Transverse colon (tissue), 4 donors: ENCODE measurements around the gene ZC3H8.

ENCODE experiments used
- EP300 ChIP-seq: sonication (generic); formaldehyde crosslinking; IDR thresholded peaks from one replicate; pipeline ENCODE4 v1.6.1; 2017; ENCODE audit warnings: antibody characterized with exemption, low read depth
- POLR2A ChIP-seq: fragments of 450-650 bp; IDR thresholded peaks from one replicate; pipeline ENCODE4 v1.6.1; 2016; ENCODE audit warnings: antibody characterized with exemption, mild to moderate bottlenecking, moderate library complexity
- POLR2AphosphoS5 ChIP-seq, 3 donors: sonication (generic); formaldehyde crosslinking; IDR thresholded peaks; one replicate each; pipeline ENCODE4 v1.6.1; 2016; ENCODE audit warnings: antibody characterized with exemption in 3 of 3
- TF ChIP-seq, protein P1 (sequence below), 5 experiments: fragments of 200-600 bp in 3 of 5; fragments of 450-650 bp in 2 of 5; sonication (generic) in 3 of 5; IDR thresholded peaks; 1 replicate in 2 of 5; 2 replicates in 3 of 5; pipeline ENCODE4 v1.5.1; 2016 to 2017; ENCODE audit warnings: antibody characterized with exemption in 5 of 5, inconsistent platforms in 3 of 5, mild to moderate bottlenecking in 2 of 5, moderate library complexity in 1 of 5

DNA sequence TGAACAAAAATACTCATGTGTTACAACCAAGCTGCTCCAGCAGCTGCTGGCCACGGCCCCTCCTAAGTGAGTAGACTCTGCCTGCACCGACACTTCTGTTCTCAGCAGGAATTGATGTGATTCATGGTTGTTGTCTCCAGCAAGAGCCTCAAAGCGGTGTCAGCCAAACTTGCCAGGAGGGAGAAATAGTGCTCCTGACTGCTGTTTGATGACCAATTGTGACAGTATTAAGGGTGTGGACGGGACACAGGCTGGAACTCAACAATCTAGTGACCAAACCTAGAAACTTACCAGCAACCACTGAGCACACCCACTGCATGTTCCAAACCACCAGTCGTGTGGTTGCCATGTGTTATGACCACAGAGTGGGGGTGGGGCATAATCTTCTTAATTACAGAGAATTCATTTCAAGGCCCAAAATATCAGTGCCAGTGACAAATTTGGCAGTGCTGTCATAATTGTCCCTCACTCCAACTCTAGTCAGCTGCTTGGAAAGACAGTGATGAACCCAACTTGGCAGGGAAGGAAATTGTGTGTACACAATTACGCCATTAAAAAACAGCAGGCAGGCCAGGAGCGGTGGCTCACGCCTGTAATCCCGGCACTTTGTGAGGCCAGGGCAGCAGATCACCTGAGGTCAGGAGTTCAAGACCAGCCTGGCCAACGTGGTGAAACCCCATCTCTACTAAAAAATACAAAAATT, 86.3 kb downstream of the ZC3H8 start:
- TF ChIP-seq POLR2AphosphoS5 (IDR thresholded peaks at IDR 0.05) = no peak
- no peak for TF ChIP-seq POLR2A
- TF ChIP-seq, protein P1, sequence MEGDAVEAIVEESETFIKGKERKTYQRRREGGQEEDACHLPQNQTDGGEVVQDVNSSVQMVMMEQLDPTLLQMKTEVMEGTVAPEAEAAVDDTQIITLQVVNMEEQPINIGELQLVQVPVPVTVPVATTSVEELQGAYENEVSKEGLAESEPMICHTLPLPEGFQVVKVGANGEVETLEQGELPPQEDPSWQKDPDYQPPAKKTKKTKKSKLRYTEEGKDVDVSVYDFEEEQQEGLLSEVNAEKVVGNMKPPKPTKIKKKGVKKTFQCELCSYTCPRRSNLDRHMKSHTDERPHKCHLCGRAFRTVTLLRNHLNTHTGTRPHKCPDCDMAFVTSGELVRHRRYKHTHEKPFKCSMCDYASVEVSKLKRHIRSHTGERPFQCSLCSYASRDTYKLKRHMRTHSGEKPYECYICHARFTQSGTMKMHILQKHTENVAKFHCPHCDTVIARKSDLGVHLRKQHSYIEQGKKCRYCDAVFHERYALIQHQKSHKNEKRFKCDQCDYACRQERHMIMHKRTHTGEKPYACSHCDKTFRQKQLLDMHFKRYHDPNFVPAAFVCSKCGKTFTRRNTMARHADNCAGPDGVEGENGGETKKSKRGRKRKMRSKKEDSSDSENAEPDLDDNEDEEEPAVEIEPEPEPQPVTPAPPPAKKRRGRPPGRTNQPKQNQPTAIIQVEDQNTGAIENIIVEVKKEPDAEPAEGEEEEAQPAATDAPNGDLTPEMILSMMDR (IDR thresholded peaks at IDR 0.05) = no peak
- TF ChIP-seq EP300 = no peak
